Stimulated activated CD8-positive, alpha-beta memory T cell treated with anti-CD3 and anti-CD28 coated beads, Interleukin-4, amount 100 ng/mL, for 24 hours (primary cell): ENCODE results near the gene ADIPOR2.

Source experiments
- DNase-seq: peaks from one replicate; pipeline ENCODE4 v3.0.0-alpha.2; 2020; ENCODE audit warnings: low read depth

ADIPOR2 gene

GRCh38 chr12:1737652-1738286, 46.9 kb downstream of the ADIPOR2 start:
- no peak for DNase-seq

DNA sequence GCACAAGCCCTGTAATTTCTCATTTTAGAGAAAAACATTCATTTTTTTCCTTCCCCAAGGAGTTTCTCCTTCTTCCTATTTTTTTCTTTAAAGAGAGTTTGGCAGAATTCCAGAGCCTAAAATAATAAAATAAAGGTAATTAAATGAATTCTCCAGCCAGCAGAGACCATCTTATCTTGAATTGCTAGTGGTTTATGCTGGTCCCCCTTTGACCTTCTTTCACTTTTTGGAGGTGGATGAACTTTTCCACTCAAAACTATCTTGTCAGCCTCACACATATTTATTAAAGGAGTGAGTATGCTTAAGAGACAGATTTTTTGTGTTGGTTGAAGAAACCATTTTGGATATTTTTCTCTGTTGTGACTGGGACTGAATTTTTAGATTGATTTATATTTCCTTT, 47.6 kb downstream of the ADIPOR2 start:
- no peak for DNase-seq

DNA sequence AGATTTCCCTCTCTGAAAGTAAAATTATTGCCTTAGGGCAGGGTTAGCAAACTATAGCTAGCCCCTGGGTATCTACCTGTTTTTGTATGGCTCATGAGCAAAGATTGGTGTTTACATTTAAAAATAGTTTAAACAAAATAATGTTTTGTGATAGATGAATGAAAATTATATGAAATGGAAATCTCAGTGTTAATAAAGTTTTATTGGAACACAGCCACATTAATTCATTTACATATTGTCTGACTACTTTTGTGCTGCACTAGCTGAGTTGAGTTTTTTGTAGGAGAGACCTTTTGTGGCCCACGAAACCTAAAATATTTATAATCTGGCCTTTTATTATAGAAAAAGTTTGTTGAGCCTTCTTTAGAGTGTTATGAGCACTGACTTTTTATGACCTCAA, 48.5 kb downstream of the ADIPOR2 start:
- DNase-seq, result no peak

GRCh38 chr12:1740161-1740948, 49.5 kb downstream of the ADIPOR2 start:
- no peak for DNase-seq

GRCh38 chr12:1741154-1741949, 50.5 kb downstream of the ADIPOR2 start:
- no peak for DNase-seq

GRCh38 chr12:1744932-1745331, 54.1 kb downstream of the ADIPOR2 start:
- DNase-seq, result no peak

- no peak for DNase-seq
Measured at GRCh38 chr12:1747609-1748008, 56.7 kb downstream of the ADIPOR2 start.

DNA sequence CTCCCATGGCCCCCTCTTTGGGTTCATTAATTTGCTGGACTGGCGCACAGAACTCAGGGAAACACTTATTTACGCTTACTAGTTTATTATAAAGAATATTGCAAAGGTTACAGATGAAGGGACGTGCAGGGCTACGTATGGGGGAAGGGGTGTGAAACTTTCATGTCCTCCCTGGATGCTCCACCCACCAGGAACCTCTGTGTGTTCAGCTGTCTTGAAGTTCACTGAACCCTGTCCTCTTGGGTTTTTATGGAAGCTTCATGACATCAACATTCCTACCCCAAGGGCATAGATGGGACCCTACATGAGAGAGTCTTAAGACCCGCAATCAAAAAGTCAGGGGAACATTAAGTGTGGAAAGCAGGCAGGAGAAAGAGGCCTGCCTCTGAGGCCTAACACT, 58.1 kb downstream of the ADIPOR2 start:
- no peak for DNase-seq

- no peak for DNase-seq
Measured at GRCh38 chr12:1750300-1750699, 59.4 kb downstream of the ADIPOR2 start.

GRCh38 chr12:1758376-1758775, 67.5 kb downstream of the ADIPOR2 start:
- DNase-seq, result no peak

DNA sequence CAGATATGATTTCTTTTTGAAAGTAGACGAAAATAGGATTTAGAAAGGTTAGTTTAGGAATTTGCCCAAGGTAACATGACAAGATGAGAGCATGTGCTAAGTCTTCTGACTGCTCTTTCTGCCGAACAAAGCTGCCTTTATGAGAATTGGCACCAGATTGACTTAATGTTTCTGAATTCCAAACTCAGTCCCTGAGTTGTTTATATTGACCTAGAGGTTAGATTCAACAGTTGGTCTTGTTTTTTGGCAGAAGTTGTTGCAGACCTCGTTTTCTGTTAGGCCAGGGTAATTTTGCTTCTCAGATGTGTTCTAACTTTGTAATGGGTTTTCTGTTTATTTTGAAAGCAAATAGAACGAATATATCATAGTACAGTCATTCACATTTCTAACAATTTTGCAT, 68.0 kb downstream of the ADIPOR2 start:
- DNase-seq, result no peak

DNA sequence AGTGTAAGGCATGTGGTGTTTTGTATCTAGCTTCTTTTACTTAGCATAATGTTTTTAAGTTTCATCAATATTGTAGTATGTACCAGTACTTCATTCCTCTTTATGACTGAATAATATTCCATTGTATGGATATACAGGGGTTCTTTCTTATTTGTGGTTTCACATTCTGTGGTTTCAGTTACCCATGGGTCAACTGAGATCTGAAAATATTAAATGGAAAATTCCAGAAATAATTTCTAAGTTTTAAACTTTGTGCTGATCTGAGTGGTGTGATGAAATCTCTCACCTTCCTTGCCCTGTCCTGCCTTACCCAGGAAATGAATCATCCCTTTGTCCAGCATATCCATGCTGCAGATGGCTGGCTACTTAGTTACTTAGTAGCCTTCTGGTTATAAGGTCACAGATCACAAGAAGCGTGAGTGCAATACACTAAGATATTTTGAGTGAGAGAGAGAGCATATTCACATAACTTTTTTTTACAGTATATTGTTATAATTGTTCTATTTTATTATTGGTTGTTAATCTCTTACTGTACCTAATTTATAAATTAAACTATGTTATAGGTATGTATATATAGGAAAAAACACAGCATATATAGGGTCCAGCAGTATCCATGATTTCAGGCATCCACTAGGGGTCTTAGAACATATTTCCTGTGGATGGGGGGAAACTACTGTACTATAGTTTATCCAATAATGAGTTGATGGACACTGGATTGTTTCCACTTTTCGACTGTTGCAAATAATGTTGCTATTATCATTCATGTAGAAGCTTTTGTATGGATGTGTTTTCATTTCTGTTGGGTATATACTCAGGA, 69.9 kb downstream of the ADIPOR2 start:
- no peak for DNase-seq

DNA sequence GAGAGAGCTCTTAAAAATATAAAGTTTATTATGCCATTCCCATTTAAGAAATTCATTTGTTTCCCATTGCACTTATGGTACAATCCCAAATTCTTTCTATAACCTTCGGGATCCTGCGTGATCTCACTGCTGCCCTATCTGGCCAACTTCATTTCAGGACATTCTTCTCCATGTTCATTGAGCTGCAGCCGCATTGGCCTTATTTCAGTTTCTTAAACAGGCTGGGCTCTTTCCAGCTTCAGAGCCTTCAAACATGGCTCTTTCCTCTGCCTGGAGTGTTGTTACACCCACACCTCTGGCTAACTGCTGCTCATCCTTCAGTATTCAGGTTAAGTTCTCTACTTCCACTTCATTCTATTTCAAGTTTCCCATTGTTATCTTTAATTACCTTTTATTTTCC, 71.0 kb downstream of the ADIPOR2 start:
- DNase-seq, result no peak

- no peak for DNase-seq
Measured at GRCh38 chr12:1763153-1763552, 72.3 kb downstream of the ADIPOR2 start.

DNA sequence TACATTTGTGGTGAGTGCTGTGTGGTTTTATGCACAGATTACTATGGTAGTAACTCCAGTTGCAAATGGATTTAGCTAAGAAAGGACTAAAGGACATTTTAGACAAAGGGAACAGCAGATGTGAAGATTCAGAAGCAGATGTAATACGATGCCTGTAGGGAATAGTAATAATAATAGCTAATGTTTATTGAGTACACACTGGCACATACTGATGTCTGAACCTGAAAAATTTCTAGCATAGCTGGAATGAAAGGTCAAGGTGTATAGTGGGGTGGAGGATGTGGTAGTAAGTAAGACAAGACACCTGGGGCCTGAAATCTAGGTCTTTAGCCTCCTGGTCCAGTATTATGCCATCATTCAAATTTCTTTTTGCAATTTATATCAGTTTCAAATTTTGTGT, 75.2 kb downstream of the ADIPOR2 start:
- no peak for DNase-seq

GRCh38 chr12:1767407-1768090, 76.7 kb downstream of the ADIPOR2 start:
- no peak for DNase-seq

- DNase-seq, result no peak
Measured at GRCh38 chr12:1768615-1769014, 77.7 kb downstream of the ADIPOR2 start.

GRCh38 chr12:1769809-1770494, 79.1 kb downstream of the ADIPOR2 start:
- no peak for DNase-seq

DNA sequence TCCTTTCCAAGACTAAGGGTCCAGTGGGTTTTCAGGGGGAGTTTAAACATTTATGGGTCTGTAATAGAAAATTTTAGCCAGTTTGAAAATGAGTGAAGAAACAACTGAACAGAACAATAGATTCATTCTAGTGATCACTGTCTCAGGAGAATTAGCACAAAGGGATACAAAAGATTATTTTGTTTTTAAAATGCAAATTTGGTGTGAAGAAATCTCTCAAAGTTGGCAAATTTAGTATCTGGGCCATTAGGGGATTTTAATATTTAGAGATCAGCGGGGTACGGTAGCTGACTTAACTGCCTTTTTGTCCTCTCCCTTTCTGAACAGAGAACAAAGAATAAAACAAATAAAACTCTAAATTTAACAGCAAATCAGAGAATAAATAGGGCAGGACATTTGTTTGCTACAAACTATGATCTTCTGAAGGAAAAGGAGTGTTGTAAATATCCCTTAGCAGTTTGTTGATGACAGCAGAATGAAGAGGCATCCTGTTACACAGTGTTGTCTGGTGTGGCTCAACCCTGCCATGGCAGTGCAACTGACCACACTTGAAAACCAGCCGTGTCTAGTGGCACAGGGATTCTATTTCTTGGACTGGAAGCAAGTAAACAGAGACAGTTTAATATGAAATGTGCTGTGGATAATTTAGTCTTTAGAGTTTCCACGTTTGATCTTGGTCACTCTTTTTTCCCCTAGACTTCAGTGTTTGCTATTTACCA, 83.2 kb downstream of the ADIPOR2 start:
- no peak for DNase-seq
